ENCODE measurements around the gene TMEM88.

DNA sequence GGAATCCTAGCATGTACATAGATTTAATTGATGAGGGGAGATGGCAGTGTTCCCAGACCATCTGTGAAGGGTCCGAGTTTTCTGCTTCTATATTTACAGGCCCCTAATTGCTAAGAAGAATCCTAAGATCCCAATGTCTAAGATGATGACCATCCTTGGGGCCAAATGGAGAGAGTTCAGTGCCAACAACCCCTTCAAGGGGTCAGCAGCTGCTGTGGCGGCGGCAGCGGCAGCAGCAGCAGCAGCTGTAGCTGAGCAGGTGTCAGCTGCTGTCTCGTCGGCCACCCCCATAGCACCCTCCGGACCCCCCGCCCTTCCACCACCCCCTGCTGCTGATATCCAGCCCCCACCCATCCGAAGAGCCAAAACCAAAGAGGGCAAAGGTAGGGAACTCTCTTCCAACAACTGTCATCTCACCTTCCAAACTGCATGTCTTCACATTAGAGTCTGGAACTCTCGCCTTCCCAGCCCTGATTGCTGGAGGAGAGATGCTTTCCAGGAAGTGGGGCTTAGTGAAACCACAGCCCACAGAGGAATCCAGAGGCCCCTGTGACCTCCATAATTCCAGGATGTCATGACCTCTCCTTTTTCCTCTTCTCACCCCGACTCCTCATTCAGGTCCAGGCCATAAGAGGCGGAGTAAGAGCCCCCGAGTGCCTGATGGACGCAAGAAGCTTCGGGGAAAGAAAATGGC is 38.5 kb downstream of the TMEM88 start:
- TF ChIP-seq SP2 (IDR thresholded peaks at IDR 0.05; ENCODE audit: low read length) = no peak
- TF ChIP-seq, protein P1, sequence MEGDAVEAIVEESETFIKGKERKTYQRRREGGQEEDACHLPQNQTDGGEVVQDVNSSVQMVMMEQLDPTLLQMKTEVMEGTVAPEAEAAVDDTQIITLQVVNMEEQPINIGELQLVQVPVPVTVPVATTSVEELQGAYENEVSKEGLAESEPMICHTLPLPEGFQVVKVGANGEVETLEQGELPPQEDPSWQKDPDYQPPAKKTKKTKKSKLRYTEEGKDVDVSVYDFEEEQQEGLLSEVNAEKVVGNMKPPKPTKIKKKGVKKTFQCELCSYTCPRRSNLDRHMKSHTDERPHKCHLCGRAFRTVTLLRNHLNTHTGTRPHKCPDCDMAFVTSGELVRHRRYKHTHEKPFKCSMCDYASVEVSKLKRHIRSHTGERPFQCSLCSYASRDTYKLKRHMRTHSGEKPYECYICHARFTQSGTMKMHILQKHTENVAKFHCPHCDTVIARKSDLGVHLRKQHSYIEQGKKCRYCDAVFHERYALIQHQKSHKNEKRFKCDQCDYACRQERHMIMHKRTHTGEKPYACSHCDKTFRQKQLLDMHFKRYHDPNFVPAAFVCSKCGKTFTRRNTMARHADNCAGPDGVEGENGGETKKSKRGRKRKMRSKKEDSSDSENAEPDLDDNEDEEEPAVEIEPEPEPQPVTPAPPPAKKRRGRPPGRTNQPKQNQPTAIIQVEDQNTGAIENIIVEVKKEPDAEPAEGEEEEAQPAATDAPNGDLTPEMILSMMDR (IDR thresholded peaks at IDR 0.05; ENCODE audit: control extremely low read depth in 1 of 3, insufficient read depth in 1 of 3, low read depth in 1 of 3, low read length in 3 of 3) = no peak
- TF ChIP-seq YY1 (IDR thresholded peaks at IDR 0.05; ENCODE audit: low read depth, low read length) = no peak
